Cardiac fibroblast (primary cell): ENCODE data around the gene SMIM5.
A peak's percentile ranks its signal among the peaks of the same experiment; 100 is the strongest.

ENCODE experiments used
- DNase-seq, 2 donors: peaks; one replicate each; pipeline versions ENCODE4 v3.0.0 to v3.0.0-alpha.2; 2010; ENCODE audit warnings: low read depth in 2 of 2
- H3K4me3 ChIP-seq, 2 donors: replicated peaks in 1 of 2; 1 replicate in 1 of 2; 2 replicates in 1 of 2; pipeline ENCODE4 v1.5.1; 2011; ENCODE audit warnings: low read depth in 2 of 2, low read length in 2 of 2, mild to moderate bottlenecking in 2 of 2, moderate library complexity in 1 of 2
- CTCF ChIP-seq: IDR thresholded peaks from one replicate; pipeline ENCODE4 v1.5.1; 2011; ENCODE audit warnings: low read depth, mild to moderate bottlenecking, low read length, inconsistent platforms

The SMIM5 gene

DNA sequence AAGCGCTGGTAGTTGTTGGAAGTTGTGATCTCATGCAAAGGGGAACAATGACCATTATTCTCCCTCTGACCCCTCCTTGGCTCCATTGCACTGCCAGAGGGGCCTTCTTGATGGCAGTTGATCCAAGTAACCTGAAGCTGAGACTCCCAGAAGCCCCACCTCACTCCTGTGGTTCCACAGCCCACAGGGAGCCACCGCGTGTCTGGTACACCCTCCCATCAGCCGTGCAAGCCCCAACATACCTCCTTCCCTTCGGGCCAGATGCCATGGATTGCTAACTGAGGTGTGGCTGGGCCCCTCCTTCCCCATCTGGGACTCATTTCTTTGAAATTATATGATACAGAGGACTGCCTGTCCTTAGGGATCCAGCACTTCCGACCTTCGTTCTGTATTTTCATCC is 51.7 kb downstream of the SMIM5 start:
- DNase-seq: peak in 1 of 2 donors; percentile 48
- no peak overlapping the region for H3K4me3 ChIP-seq
- no peak for TF ChIP-seq CTCF

- no peak for TF ChIP-seq CTCF
- H3K4me3 ChIP-seq: no peak overlapping the region
- no peak for DNase-seq
Measured at GRCh38 chr17:75685499-75685898, 52.3 kb downstream of the SMIM5 start.

GRCh38 chr17:75688209-75688825 is 55.1 kb downstream of the SMIM5 start:
- no peak for TF ChIP-seq CTCF
- DNase-seq: peak; percentile 51 to 79
- H3K4me3 ChIP-seq: no peak overlapping the region

GRCh38 chr17:75689441-75689873 is 56.2 kb downstream of the SMIM5 start:
- DNase-seq: no peak

More at GRCh38 chr17:75689441-75689873, 56.2 kb downstream of the SMIM5 start:
- no peak overlapping the region for H3K4me3 ChIP-seq
- TF ChIP-seq CTCF: no peak
